H9 (cell line): Measurements from ENCODE around the gene UTP3. TPM values are rescaled to one million over a fixed set of nuclear protein-coding genes. Genes with fewer than 3 reads are reported as not detected.
"Not testable (repeated sequence)": the region's sequence is repeated elsewhere in the genome, so short reads cannot be mapped to it uniquely, and the experiment has no call there.

Experiments used
- DNase-seq: peaks from one replicate; pipeline ENCODE4 v3.0.0-alpha.2; 2017
- H2AFZ ChIP-seq: one replicate; pipeline ENCODE4 v1.6.1; 2013; ENCODE audit warnings: mild to moderate bottlenecking, low read length, control low read depth, moderate library complexity
- H2AK5ac ChIP-seq: 2 replicates; pipeline ENCODE4 v1.6.1; 2013; ENCODE audit warnings: low read length, control low read depth, mixed read lengths; ENCODE audit not compliant: insufficient read length
- H2BK120ac ChIP-seq: one replicate; pipeline ENCODE4 v1.6.1; 2013; ENCODE audit warnings: low read depth, mild to moderate bottlenecking, low read length, control low read depth, inconsistent platforms; ENCODE audit not compliant: poor library complexity, severe bottlenecking
- H2BK12ac ChIP-seq: 2 replicates; pipeline ENCODE4 v1.6.1; 2013; ENCODE audit warnings: low read length, control low read depth, mixed read lengths, low read depth; ENCODE audit not compliant: insufficient read length
- H2BK15ac ChIP-seq: 2 replicates; pipeline ENCODE4 v1.6.1; 2013; ENCODE audit warnings: low read depth, low read length, control low read depth
- H2BK20ac ChIP-seq: one replicate; pipeline ENCODE4 v1.6.1; 2013; ENCODE audit warnings: low read depth, mild to moderate bottlenecking, low read length, control low read depth, inconsistent platforms; ENCODE audit not compliant: poor library complexity, severe bottlenecking
- H2BK5ac ChIP-seq: 2 replicates; pipeline ENCODE4 v1.6.1; 2013; ENCODE audit warnings: low read length, control low read depth, mixed read lengths; ENCODE audit not compliant: insufficient read length
- H3K14ac ChIP-seq: 2 replicates; pipeline ENCODE4 v1.6.1; 2013; ENCODE audit warnings: low read length, control low read depth; ENCODE audit not compliant: insufficient read depth
- H3K18ac ChIP-seq: 2 replicates; pipeline ENCODE4 v1.6.1; 2013; ENCODE audit warnings: low read depth, mild to moderate bottlenecking, mixed read lengths, low read length, control low read depth; ENCODE audit not compliant: insufficient read length
- H3K23ac ChIP-seq: 2 replicates; pipeline ENCODE4 v1.6.1; 2013; ENCODE audit warnings: low read length, control low read depth, mixed read lengths, low read depth; ENCODE audit not compliant: insufficient read length
- H3K23me2 ChIP-seq: 2 replicates; pipeline ENCODE4 v1.6.1; 2013; ENCODE audit warnings: low read depth, mild to moderate bottlenecking, mixed read lengths, low read length, control low read depth; ENCODE audit not compliant: insufficient read length, poor library complexity, severe bottlenecking
- H3K27ac ChIP-seq: 2 replicates; pipeline ENCODE4 v1.5.1; 2013; ENCODE audit warnings: low read length, control low read depth, mixed read lengths, low read depth; ENCODE audit not compliant: insufficient read length
- H3K27me3 ChIP-seq: 2 replicates; pipeline ENCODE4 v1.6.1; 2013; ENCODE audit warnings: low read length, control low read depth, inconsistent platforms; ENCODE audit not compliant: insufficient read depth
- H3K4ac ChIP-seq: 2 replicates; pipeline ENCODE4 v1.6.1; 2013; ENCODE audit warnings: low read depth, mild to moderate bottlenecking, control low read depth, inconsistent platforms, low read length, moderate library complexity
- H3K4me1 ChIP-seq: 2 replicates; pipeline ENCODE4 v1.6.1; 2013; ENCODE audit warnings: low read length, control low read depth, inconsistent platforms; ENCODE audit not compliant: insufficient read depth
- H3K4me2 ChIP-seq: 2 replicates; pipeline ENCODE4 v1.6.1; 2013; ENCODE audit warnings: low read length, control low read depth, mixed read lengths; ENCODE audit not compliant: insufficient read length, insufficient read depth
- H3K56ac ChIP-seq: 2 replicates; pipeline ENCODE4 v1.6.1; 2013; ENCODE audit warnings: low read depth, mild to moderate bottlenecking, mixed read lengths, low read length, control low read depth; ENCODE audit not compliant: insufficient read length
- H3K79me1 ChIP-seq: 2 replicates; pipeline ENCODE4 v1.6.1; 2013; ENCODE audit warnings: low read depth, mild to moderate bottlenecking, moderate library complexity, low read length, control low read depth, inconsistent platforms; ENCODE audit not compliant: insufficient read depth, poor library complexity, severe bottlenecking
- H3K79me2 ChIP-seq: 2 replicates; pipeline ENCODE4 v1.6.1; 2013; ENCODE audit warnings: low read length, control low read depth, inconsistent platforms; ENCODE audit not compliant: insufficient read depth
- H3K9ac ChIP-seq: 2 replicates; pipeline ENCODE4 v1.6.1; 2013; ENCODE audit warnings: low read length, control low read depth, mixed read lengths; ENCODE audit not compliant: insufficient read length; ENCODE audit errors: extremely low read depth
- H3K9me3 ChIP-seq: one replicate; pipeline ENCODE4 v1.6.1; 2013; ENCODE audit warnings: low read depth, low read length, inconsistent platforms; ENCODE audit not compliant: control insufficient read depth
- H3T11ph ChIP-seq: one replicate; pipeline ENCODE4 v1.6.1; 2013; ENCODE audit warnings: mild to moderate bottlenecking, low read length, control low read depth, inconsistent platforms
- H4K20me1 ChIP-seq: one replicate; pipeline ENCODE4 v1.6.1; 2013; ENCODE audit not compliant: control insufficient read depth, insufficient read length, insufficient read depth
- H4K5ac ChIP-seq: 2 replicates; pipeline ENCODE4 v1.6.1; 2013; ENCODE audit warnings: low read depth, mild to moderate bottlenecking, mixed read lengths, low read length, control low read depth; ENCODE audit not compliant: insufficient read length
- H4K8ac ChIP-seq: replicated peaks from 2 replicates; pipeline ENCODE4 v1.6.1; 2013; ENCODE audit warnings: low read length, control low read depth, mixed read lengths, low read depth; ENCODE audit not compliant: insufficient read length
- H4K91ac ChIP-seq: 2 replicates; pipeline ENCODE4 v1.6.1; 2013; ENCODE audit warnings: low read depth, mild to moderate bottlenecking, moderate library complexity, mixed read lengths, low read length, control low read depth; ENCODE audit not compliant: insufficient read length
- H3K27ac Mint-ChIP-seq, 3 experiments: 2 replicates in 2 of 3; 3 replicates in 1 of 3; pipeline ENCODE4 v1.8.0; 2020 to 2021; ENCODE audit warnings: mixed read lengths in 3 of 3, mild to moderate bottlenecking in 1 of 3, moderate library complexity in 1 of 3
- H3K27me3 Mint-ChIP-seq: 2 replicates; pipeline ENCODE4 v1.8.0; 2021; ENCODE audit warnings: low read depth, mild to moderate bottlenecking, moderate library complexity, mixed read lengths
- H3K36me3 Mint-ChIP-seq, 3 experiments: 2 replicates in 2 of 3; 3 replicates in 1 of 3; pipeline ENCODE4 v1.8.0; 2020 to 2021; ENCODE audit warnings: low read depth in 3 of 3, mixed read lengths in 3 of 3; ENCODE audit not compliant: insufficient read depth in 1 of 3
- H3K4me1 Mint-ChIP-seq, 2 experiments: 2 replicates each; pipeline ENCODE4 v1.8.0; 2020; ENCODE audit warnings: mixed read lengths in 2 of 2
- H3K4me3 Mint-ChIP-seq, 2 experiments: 2 replicates in 1 of 2; 3 replicates in 1 of 2; pipeline ENCODE4 v1.8.0; 2020 to 2021; ENCODE audit warnings: mild to moderate bottlenecking in 2 of 2, mixed read lengths in 2 of 2, moderate library complexity in 1 of 2
- H3K9me3 Mint-ChIP-seq, 2 experiments: 2 replicates in 1 of 2; 3 replicates in 1 of 2; pipeline ENCODE4 v1.8.0; 2020; ENCODE audit warnings: mild to moderate bottlenecking in 2 of 2, mixed read lengths in 2 of 2, moderate library complexity in 1 of 2
- CTCF ChIP-seq: fragments of 200-600 bp; sonication (generic); conservative IDR thresholded peaks from 3 replicates; pipeline ENCODE4 v1.8.0; 2021; ENCODE audit warnings: antibody characterized with exemption, mild to moderate bottlenecking
- WGBS: extraction: QIAGEN DNeasy Blood & Tissue Kit; methylation state at CpG from one replicate; pipeline ENCODE4 v1.1.7; 2013; ENCODE audit warnings: missing lambda C conversion rate, low lambda C conversion rate, mixed read lengths; ENCODE audit not compliant: insufficient read length; ENCODE audit errors: extremely low coverage; 5-methylcytosine and 5-hydroxymethylcytosine counted together
- total RNA-seq: library from RNA; stranded (reverse); gene quantifications from 2 replicates; pipeline ENCODE4 v1.2.1, GENCODE V29; 2021

The UTP3 gene
- total RNA-seq, 1 experiment from 2014 or later = 49.3 TPM

GRCh38 chr4:70735915-70736314, 47.6 kb downstream of the UTP3 start:
- H2BK5ac ChIP-seq, H4K5ac ChIP-seq, H4K91ac ChIP-seq, H3K4me1 Mint-ChIP-seq, H2BK120ac ChIP-seq, H3K18ac ChIP-seq, H3K4me3 Mint-ChIP-seq, H3K23me2 ChIP-seq, H3K79me2 ChIP-seq, H2AFZ ChIP-seq, H3K4ac ChIP-seq, H3T11ph ChIP-seq, H3K9me3 Mint-ChIP-seq, H3K4me1 ChIP-seq, H3K9ac ChIP-seq, H2BK15ac ChIP-seq, H3K56ac ChIP-seq, H4K20me1 ChIP-seq, H3K27ac Mint-ChIP-seq, H3K27me3 Mint-ChIP-seq, H3K27ac ChIP-seq, H2BK12ac ChIP-seq, H2AK5ac ChIP-seq, H4K8ac ChIP-seq, H3K14ac ChIP-seq, H3K79me1 ChIP-seq, H3K23ac ChIP-seq, H3K36me3 Mint-ChIP-seq, H3K4me2 ChIP-seq, H2BK20ac ChIP-seq, H3K9me3 ChIP-seq, H3K27me3 ChIP-seq: not testable (repeated sequence)
- TF ChIP-seq CTCF = peak; percentile 65
- DNase-seq = peak; percentile 52
- no CpG with 5 or more reads among the region's 2 CpGs for WGBS
